Upper lobe of left lung (tissue), 4 donors: ENCODE results near the gene CARMIL3.
A peak's percentile ranks its signal among the peaks of the same experiment; 100 is the strongest.

ENCODE experiments used
- POLR2AphosphoS5 ChIP-seq, 2 donors: sonication (generic); formaldehyde crosslinking; IDR thresholded peaks; one replicate each; pipeline ENCODE4 v1.5.1; 2017; ENCODE audit warnings: antibody characterized with exemption in 2 of 2
- TF ChIP-seq, protein P1 (sequence below), 6 experiments: fragments of 450-650 bp in 4 of 6; fragments of 200-600 bp in 2 of 6; sonication (generic) in 2 of 6; IDR thresholded peaks; one replicate each; pipeline ENCODE4 v1.5.1; 2016 to 2019; ENCODE audit warnings: antibody characterized with exemption in 6 of 6

DNA sequence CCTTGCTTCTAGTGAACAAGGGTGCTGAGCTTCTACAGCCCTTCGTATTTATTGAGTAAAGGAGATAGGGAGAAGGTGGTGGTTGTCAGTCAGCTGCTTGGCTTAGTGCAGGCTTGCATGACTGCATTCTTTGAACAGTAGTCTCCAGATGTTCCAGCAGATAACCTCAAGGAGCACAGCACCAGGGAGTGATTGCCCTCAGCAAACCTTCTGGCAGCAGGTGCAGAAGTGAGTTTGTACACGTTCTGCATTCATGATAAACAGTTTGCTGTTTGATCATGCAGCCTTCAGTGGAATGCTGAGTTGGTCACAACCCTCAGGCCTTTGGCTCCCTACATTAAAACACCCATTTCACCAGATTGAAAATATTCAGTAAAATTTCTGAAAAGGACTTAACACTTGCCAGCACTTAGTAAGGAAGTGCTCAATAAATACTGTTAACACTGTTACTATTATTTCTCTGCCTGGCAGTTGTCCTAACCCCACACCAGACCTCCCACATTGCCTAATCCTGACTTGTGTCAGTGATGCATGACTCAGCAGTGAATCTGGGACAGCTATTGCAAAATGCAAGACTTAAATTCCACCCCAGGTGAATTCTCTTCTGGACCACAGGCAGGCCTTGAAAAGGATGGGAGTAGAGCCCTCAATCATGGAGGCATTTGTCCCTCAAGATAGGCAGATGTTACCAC is 18.9 kb upstream of the CARMIL3 start:
- TF ChIP-seq, protein P1, sequence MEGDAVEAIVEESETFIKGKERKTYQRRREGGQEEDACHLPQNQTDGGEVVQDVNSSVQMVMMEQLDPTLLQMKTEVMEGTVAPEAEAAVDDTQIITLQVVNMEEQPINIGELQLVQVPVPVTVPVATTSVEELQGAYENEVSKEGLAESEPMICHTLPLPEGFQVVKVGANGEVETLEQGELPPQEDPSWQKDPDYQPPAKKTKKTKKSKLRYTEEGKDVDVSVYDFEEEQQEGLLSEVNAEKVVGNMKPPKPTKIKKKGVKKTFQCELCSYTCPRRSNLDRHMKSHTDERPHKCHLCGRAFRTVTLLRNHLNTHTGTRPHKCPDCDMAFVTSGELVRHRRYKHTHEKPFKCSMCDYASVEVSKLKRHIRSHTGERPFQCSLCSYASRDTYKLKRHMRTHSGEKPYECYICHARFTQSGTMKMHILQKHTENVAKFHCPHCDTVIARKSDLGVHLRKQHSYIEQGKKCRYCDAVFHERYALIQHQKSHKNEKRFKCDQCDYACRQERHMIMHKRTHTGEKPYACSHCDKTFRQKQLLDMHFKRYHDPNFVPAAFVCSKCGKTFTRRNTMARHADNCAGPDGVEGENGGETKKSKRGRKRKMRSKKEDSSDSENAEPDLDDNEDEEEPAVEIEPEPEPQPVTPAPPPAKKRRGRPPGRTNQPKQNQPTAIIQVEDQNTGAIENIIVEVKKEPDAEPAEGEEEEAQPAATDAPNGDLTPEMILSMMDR (IDR thresholded peaks at IDR 0.05): no peak
- peak; percentile 26 to 28 for TF ChIP-seq POLR2AphosphoS5 (IDR thresholded peaks at IDR 0.05)
